GM12878 (cell line): ENCODE measurements around the gene MYH10. TPM values are rescaled to one million over a fixed set of nuclear protein-coding genes. Genes with fewer than 3 reads are reported as not detected.

Experiments
- ATAC-seq: fragments of 200-7000 bp; cut with Tn5 transposase; 3 replicates; pipeline ENCODE4 v1.9.1; 2020; ENCODE audit warnings: mild to moderate bottlenecking, moderate library complexity
- BruUV-seq: library from RNA; stranded (reverse); fragments of 400-500 nt; replicated peaks from 2 replicates; lab custom pipeline; 2021; lab: Mats Ljungman, UMichigan
- CTCF ChIA-PET: fragments of 300-600 bp; sonication (Branson Sonifier 250); formaldehyde crosslinking; extraction: SDS; loops from one replicate; lab custom pipeline; 2021; ENCODE audit warnings: inconsistent platforms; lab: Yijun Ruan, JAX
- POLR2A ChIA-PET: fragments of 350-600 bp; formaldehyde crosslinking; extraction: SDS; loops from one replicate; lab custom pipeline; 2021; ENCODE audit warnings: inconsistent platforms; lab: Charles Lee
- RAD21 ChIA-PET: fragments of 300-600 bp; sonication (Branson Sonifier 250); formaldehyde crosslinking; loops from one replicate; lab custom pipeline; 2023; ENCODE audit warnings: antibody characterized with exemption; ENCODE audit not compliant: unreplicated experiment; lab: Charles Lee
- SMC1A ChIA-PET: fragments of 300-600 bp; sonication (Branson Sonifier 250); formaldehyde crosslinking; loops from one replicate; lab custom pipeline; 2023; ENCODE audit not compliant: unreplicated experiment, uncharacterized antibody; lab: Charles Lee
- DNase-seq: peaks from one replicate; pipeline ENCODE4 v3.0.0-alpha.2; 2011; ENCODE audit warnings: low read depth, low spot score
- FAIRE-seq: peaks from 3 replicates; lab custom pipeline; 2011; peaks lifted over from hg19 to GRCh38; lab: Jason Lieb, UNC
- H2AFZ ChIP-seq: 2 replicates; pipeline ENCODE4 v1.6.0; 2011; ENCODE audit warnings: low read depth, low read length, control low read depth; ENCODE audit not compliant: control insufficient read depth
- H3K27ac ChIP-seq: 2 replicates; pipeline ENCODE4 v1.5.1; 2011; ENCODE audit warnings: control low read depth; ENCODE audit not compliant: control insufficient read depth, insufficient read depth
- H3K27me3 ChIP-seq, 2 experiments: replicated peaks in 1 of 2; 2 replicates each; pipeline versions ENCODE4 v1.6.0 to v1.6.1; 2011; ENCODE audit warnings: low read length in 1 of 2; ENCODE audit not compliant: control insufficient read depth in 2 of 2, insufficient read depth in 2 of 2
- H3K36me3 ChIP-seq, 2 experiments: 2 replicates each; pipeline ENCODE4 v1.5.1; 2011; ENCODE audit warnings: low read length in 1 of 2; ENCODE audit not compliant: control insufficient read depth in 2 of 2, insufficient read depth in 2 of 2
- H3K4me1 ChIP-seq: 2 replicates; pipeline ENCODE4 v1.6.1; 2011; ENCODE audit warnings: mild to moderate bottlenecking, low read length, moderate library complexity, mixed read lengths; ENCODE audit not compliant: control insufficient read depth, insufficient read depth
- H3K4me2 ChIP-seq: 2 replicates; pipeline ENCODE4 v1.6.0; 2011; ENCODE audit warnings: control low read depth; ENCODE audit not compliant: control insufficient read depth, insufficient read depth
- H3K4me3 ChIP-seq: fragments of 200-600 bp; sonication (generic); 2 replicates; pipeline ENCODE4 v1.5.1; 2016
- H3K79me2 ChIP-seq: 2 replicates; pipeline ENCODE4 v1.6.0; 2011; ENCODE audit warnings: low read length; ENCODE audit not compliant: control insufficient read depth, insufficient read depth
- H3K9ac ChIP-seq: 2 replicates; pipeline ENCODE4 v1.8.0; 2011; ENCODE audit warnings: low read length, control low read depth, mixed read lengths; ENCODE audit not compliant: control insufficient read depth, insufficient read depth
- H3K9me3 ChIP-seq: replicated peaks from 3 replicates; pipeline ENCODE4 v1.5.1; 2011; ENCODE audit warnings: mild to moderate bottlenecking, low read length; ENCODE audit not compliant: control insufficient read depth, insufficient read depth
- H4K20me1 ChIP-seq: 2 replicates; pipeline ENCODE4 v1.6.0; 2011; ENCODE audit not compliant: control insufficient read depth, insufficient read depth
- ASH2L ChIP-seq: fragments of 300-600, 200-600 bp; sonication (generic); IDR thresholded peaks from 2 replicates; pipeline ENCODE4 v1.6.1; 2017; ENCODE audit warnings: low read depth, mild to moderate bottlenecking, borderline replicate concordance
- CHD2 ChIP-seq: IDR thresholded peaks from 2 replicates; pipeline ENCODE4 v1.6.1; 2011; ENCODE audit warnings: low read depth, low read length, improper control_type of control experiment, borderline replicate concordance
- CTCF ChIP-seq, 3 experiments: IDR thresholded peaks in 2 of 3; conservative IDR thresholded peaks in 1 of 3; 2 replicates each; pipeline ENCODE4 v1.5.1; 2011; ENCODE audit warnings: low read depth in 3 of 3, low read length in 3 of 3, mild to moderate bottlenecking in 3 of 3, control low read depth in 2 of 3, moderate library complexity in 2 of 3, inconsistent platforms in 1 of 3, mixed read lengths in 1 of 3; ENCODE audit not compliant: control insufficient read depth in 2 of 3, insufficient read depth in 1 of 3; ENCODE audit errors: extremely low read depth in 1 of 3
- EGR1 ChIP-seq, 2 experiments: IDR thresholded peaks; 1 replicate in 1 of 2; 2 replicates in 1 of 2; pipeline ENCODE4 v1.6.1; 2011 to 2012; ENCODE audit warnings: low read depth in 2 of 2, low read length in 2 of 2, borderline replicate concordance in 1 of 2, mild to moderate bottlenecking in 1 of 2, moderate library complexity in 1 of 2
- ETV6 ChIP-seq, 2 experiments: fragments of 450-650 bp in 1 of 2; IDR thresholded peaks in 1 of 2; conservative IDR thresholded peaks in 1 of 2; 2 replicates each; pipeline ENCODE4 v1.6.1; 2014; ENCODE audit warnings: antibody characterized with exemption in 1 of 2, borderline replicate concordance in 1 of 2, low read depth in 1 of 2, mild to moderate bottlenecking in 1 of 2, moderate library complexity in 1 of 2
- HDGF ChIP-seq: fragments of 450-650 bp; IDR thresholded peaks from 2 replicates; pipeline ENCODE4 v1.6.1; 2016; ENCODE audit warnings: antibody characterized with exemption
- PAX8 ChIP-seq: fragments of 450-650 bp; IDR thresholded peaks from 2 replicates; pipeline ENCODE4 v1.6.1; 2017; ENCODE audit warnings: mild to moderate bottlenecking, moderate library complexity
- POLR2AphosphoS5 ChIP-seq: IDR thresholded peaks from 2 replicates; pipeline ENCODE4 v1.6.1; 2011; ENCODE audit warnings: mild to moderate bottlenecking, low read length, inconsistent platforms
- SIN3A ChIP-seq: IDR thresholded peaks from 2 replicates; pipeline ENCODE4 v1.6.1; 2012; ENCODE audit warnings: low read depth, low read length, improper control_type of control experiment
- TARDBP ChIP-seq: IDR thresholded peaks from 2 replicates; pipeline ENCODE4 v1.6.1; 2016; ENCODE audit warnings: borderline replicate concordance
- ZNF274 ChIP-seq: IDR thresholded peaks from one replicate; pipeline ENCODE4 v1.8.0; 2011; ENCODE audit not compliant: insufficient read length, insufficient read depth
- ZNF687 ChIP-seq: fragments of 450-650 bp; IDR thresholded peaks from 2 replicates; pipeline ENCODE4 v1.6.1; 2017; ENCODE audit warnings: mild to moderate bottlenecking, moderate library complexity
- WGBS: methylation state at CpG from one replicate; pipeline ENCODE4 v1.1.6; 2016; ENCODE audit warnings: low lambda C conversion rate; ENCODE audit not compliant: insufficient replicate concordance, insufficient coverage; ENCODE audit errors: missing lambda C conversion rate; 5-methylcytosine and 5-hydroxymethylcytosine counted together
- in situ Hi-C: fragments of 300-500 bp; cut with MboI; formaldehyde crosslinking; loops from 9 replicates; pipeline ENCODE4 v1.14.3; 2018; ENCODE audit warnings: mixed read lengths
- intact Hi-C: fragments of 100-400 bp; cut with micrococcal nuclease; formaldehyde crosslinking; loops from one replicate; pipeline ENCODE4 v1.14.2; 2022; ENCODE audit not compliant: unreplicated experiment
- polyA plus RNA-seq, 11 experiments: library from polyadenylated mRNA; depleted of rRNA in 4 of 11; unstranded in 6 of 11; stranded (reverse) in 5 of 11; fragments of >200 nt; fragmentation: Nextera tagmentation in 4 of 11; fragmentation: Illumina TruSeq in 1 of 11; extraction: Ambion mirVana in 4 of 11; extraction: Trizol in 1 of 11; gene quantifications; 1 replicate in 1 of 11; 2 replicates in 10 of 11; pipeline versions ENCODE4 v1.2.1 to v1.2.3, GENCODE V29; 2011 to 2016; ENCODE audit warnings: inconsistent platforms in 2 of 11, missing spikeins in 2 of 11, low read depth in 1 of 11
- total RNA-seq, 4 experiments: library from RNA; depleted of rRNA in 3 of 4; stranded (reverse); fragments of >200 nt in 3 of 4; fragmentation: Illumina TruSeq in 1 of 4; extraction: Trizol in 1 of 4; gene quantifications; 2 replicates each; pipeline versions ENCODE4 v1.2.1 to v1.2.3, GENCODE V29; 2013 to 2021

MYH10 gene
- total and polyA plus RNA-seq, 10 of the 15 experiments (the other 5 are each of a cell fraction or from before 2014, with no cell fraction given) = 0.33 to 7.1 (median 1.0) TPM

GRCh38 chr17:8668176-8668740 is 37.7 kb upstream of the MYH10 start:
- TF ChIP-seq EGR1 (IDR thresholded peaks at IDR 0.05; ENCODE audit: borderline replicate concordance in 1 of 2, low read depth in 2 of 2, low read length in 2 of 2) (no peak), CHD2 (no peak), HDGF (no peak), ZNF274 (no peak), POLR2AphosphoS5 (no peak), ZNF687 (no peak), CTCF (IDR thresholded peaks at IDR 0.05 in 2 of 3, conservative IDR thresholded peaks at IDR 0.05 in 1 of 3; ENCODE audit: control insufficient read depth in 2 of 3, extremely low read depth in 1 of 3, insufficient read depth in 1 of 3, low read depth in 3 of 3, low read length in 3 of 3) (no peak), ASH2L (no peak), SIN3A (no peak), ETV6 (conservative IDR thresholded peaks at IDR 0.05 in 1 of 2, IDR thresholded peaks at IDR 0.05 in 1 of 2; ENCODE audit: borderline replicate concordance in 1 of 2, low read depth in 1 of 2) (no peak), PAX8 (no peak), TARDBP (no peak)
- TF ChIP-seq, all 136 proteins: peak for 0
- DNase-seq (no peak), FAIRE-seq (no peak), ATAC-seq (no peak)
- no TSS peak for BruUV-seq
- in situ Hi-C loops (no loop called here), intact Hi-C loops (no loop called here)
- Histone ChIP-seq H3K9me3 (no peaks in the 10 kb centered on the region), H4K20me1 (no peaks in the 10 kb centered on the region), H3K36me3 (no peaks in the 10 kb centered on the region), H3K79me2 (no peaks in the 10 kb centered on the region), H2AFZ (no peak overlapping the region), H3K9ac (no peak overlapping the region), H3K4me2 (no peak overlapping the region), H3K27me3 (no peaks in the 10 kb centered on the region; a peak in 1 of 4 replicates), H3K4me3 (no peak overlapping the region), H3K27ac (no peak overlapping the region), H3K4me1 (no peaks in the 10 kb centered on the region)
- CTCF ChIA-PET = no interaction called here
- POLR2A ChIA-PET = no interaction called here
- RAD21 ChIA-PET = no interaction called here
- SMC1A ChIA-PET = no interaction called here
- WGBS = 40% methylated on average over 3 of the region's 4 CpGs
